ENCODE results near the gene KANSL1.

- TF ChIP-seq CTCF (IDR thresholded peaks at IDR 0.05; ENCODE audit: low read depth, low read length) (no peak), POLR2A (IDR thresholded peaks at IDR 0.05; ENCODE audit: extremely low read depth, insufficient read length) (no peak), MAX (IDR thresholded peaks at IDR 0.05; ENCODE audit: low read depth, low read length) (no peak)
Observed at GRCh38 chr17:46085522-46085921, 107.7 kb downstream of the KANSL1 start.

Measured in NB4 (cell line).